SK-N-SH (cell line): ENCODE data around the gene EFNB2.

Source experiments
- CHD2 ChIP-seq: fragments of 150-350 bp; IDR thresholded peaks from 2 replicates; pipeline ENCODE4 v1.6.1; 2018; ENCODE audit warnings: low read length; ENCODE audit not compliant: partially characterized antibody
- CTCF ChIP-seq: fragments of 200-600 bp; sonication (generic); IDR thresholded peaks from 2 replicates; pipeline ENCODE4 v1.6.1; 2017; ENCODE audit warnings: antibody characterized with exemption, mild to moderate bottlenecking, moderate library complexity
- EZH2phosphoT487 ChIP-seq: fragments of 200-600 bp; sonication (generic); IDR thresholded peaks from 2 replicates; pipeline ENCODE4 v1.6.1; 2017; ENCODE audit warnings: low read depth, mixed run types, mild to moderate bottlenecking, antibody characterized with exemption, moderate library complexity, borderline replicate concordance
- POLR2AphosphoS5 ChIP-seq: IDR thresholded peaks from 2 replicates; pipeline ENCODE4 v1.6.1; 2012; ENCODE audit warnings: low read depth, low read length
- RAD21 ChIP-seq: IDR thresholded peaks from 2 replicates; pipeline ENCODE4 v1.6.1; 2012; ENCODE audit warnings: mild to moderate bottlenecking, low read length
- USF1 ChIP-seq: IDR thresholded peaks from 2 replicates; pipeline ENCODE4 v1.4.0; 2012; ENCODE audit warnings: low read depth, borderline replicate concordance
- YY1 ChIP-seq: IDR thresholded peaks from 2 replicates; pipeline ENCODE4 v1.4.0; 2012; ENCODE audit warnings: low read depth, mild to moderate bottlenecking
- ZBTB33 ChIP-seq: IDR thresholded peaks from 2 replicates; pipeline ENCODE4 v1.4.0; 2012; ENCODE audit warnings: low read depth, borderline replicate concordance

GRCh38 chr13:106491463-106491862, 44.0 kb downstream of the EFNB2 start:
- TF ChIP-seq CTCF (no peak), RAD21 (no peak), CHD2 (no peak), POLR2AphosphoS5 (no peak), USF1 (no peak), EZH2phosphoT487 (no peak), YY1 (no peak), ZBTB33 (no peak)
